ENCODE results near the gene TP53INP2. TPM values are rescaled to one million over a fixed set of nuclear protein-coding genes. Genes with fewer than 3 reads are reported as not detected.

Gene TP53INP2
- total RNA-seq, 6 donors from 2014 or later: 11.2 to 26.1 (median 16.5) TPM

- TF ChIP-seq CTCF (IDR thresholded peaks at IDR 0.05) (no peak), EP300 (IDR thresholded peaks at IDR 0.05) (peak in 1 of 4 donors; percentile 21), POLR2A (IDR thresholded peaks at IDR 0.05) (no peak), POLR2AphosphoS5 (IDR thresholded peaks at IDR 0.05) (no peak)
- Histone ChIP-seq H3K4me1 (peaks cover 6 to 18% (median 13%) of the 10 kb centered on the region in 4 donors), H3K27me3 (no peaks in the 10 kb centered on the region), H3K4me3 (no peak overlapping the region), H3K27ac (peak overlapping the region in 1 of 4 donors; percentile 66), H3K9me3 (no peaks in the 10 kb centered on the region), H3K36me3 (no peaks in the 10 kb centered on the region)
- DNase-seq: no peak
- no peak for ATAC-seq (ENCODE audit: low FRiP score in 2 of 2)
Measured at GRCh38 chr20:34680586-34681175, 23.5 kb upstream of the TP53INP2 start.

GRCh38 chr20:34683667-34684066 lies 20.5 kb upstream of the TP53INP2 start:
- H3K4me1 ChIP-seq: peaks cover 0 to 2% (median 0%) of the 10 kb centered on the region in 4 donors
- H3K9me3 ChIP-seq: no peaks in the 10 kb centered on the region
- DNase-seq (no peak), ATAC-seq (ENCODE audit: low FRiP score in 2 of 2) (no peak)
- H3K4me3 ChIP-seq: no peak overlapping the region
- 94 to 98% methylated on average over 3 of the region's 3 CpGs for WGBS, 2 donors
- H3K27me3 ChIP-seq: no peaks in the 10 kb centered on the region
- no peak for TF ChIP-seq POLR2A (IDR thresholded peaks at IDR 0.05)
- no peak for TF ChIP-seq POLR2AphosphoS5 (IDR thresholded peaks at IDR 0.05)
- TF ChIP-seq CTCF (IDR thresholded peaks at IDR 0.05): no peak
- no peak for TF ChIP-seq EP300 (IDR thresholded peaks at IDR 0.05)
- no peaks in the 10 kb centered on the region for H3K36me3 ChIP-seq
- no peak overlapping the region for H3K27ac ChIP-seq

- no peaks in the 10 kb centered on the region for H3K36me3 ChIP-seq
- H3K27ac ChIP-seq: peak overlapping the region in 1 of 4 donors; percentile 22
- H3K27me3 ChIP-seq: no peaks in the 10 kb centered on the region
- DNase-seq (no peak), ATAC-seq (ENCODE audit: low FRiP score in 2 of 2) (no peak)
- H3K9me3 ChIP-seq: no peaks in the 10 kb centered on the region
- no peak for TF ChIP-seq POLR2A (IDR thresholded peaks at IDR 0.05)
- TF ChIP-seq POLR2AphosphoS5 (IDR thresholded peaks at IDR 0.05): peak; percentile 14 to 41
- TF ChIP-seq CTCF (IDR thresholded peaks at IDR 0.05): no peak
- no peak for TF ChIP-seq EP300 (IDR thresholded peaks at IDR 0.05)
- WGBS, 2 donors: 74 to 75% methylated on average over 2 of the region's 2 CpGs
- H3K4me1 ChIP-seq: peaks cover 0 to 3% (median 1%) of the 10 kb centered on the region in 4 donors
- no peak overlapping the region for H3K4me3 ChIP-seq
Measured at GRCh38 chr20:34689486-34689885, 14.7 kb upstream of the TP53INP2 start.

GRCh38 chr20:34691838-34692237 lies 12.3 kb upstream of the TP53INP2 start:
- no peak for ATAC-seq (ENCODE audit: low FRiP score in 2 of 2)
- H3K4me1 ChIP-seq: peaks cover 0 to 3% (median 1%) of the 10 kb centered on the region in 4 donors
- no peak overlapping the region for H3K27ac ChIP-seq
- H3K27me3 ChIP-seq: no peaks in the 10 kb centered on the region
- H3K4me3 ChIP-seq: no peak overlapping the region
- no peak for TF ChIP-seq CTCF (IDR thresholded peaks at IDR 0.05)
- no peak for TF ChIP-seq POLR2A (IDR thresholded peaks at IDR 0.05)
- TF ChIP-seq EP300 (IDR thresholded peaks at IDR 0.05): no peak
- no peak for TF ChIP-seq POLR2AphosphoS5 (IDR thresholded peaks at IDR 0.05)
- H3K36me3 ChIP-seq: no peaks in the 10 kb centered on the region
- no peaks in the 10 kb centered on the region for H3K9me3 ChIP-seq
- WGBS, 2 donors: 81 to 86% methylated on average over 3 of the region's 3 CpGs
- DNase-seq: no peak

GRCh38 chr20:34693414-34693813 lies 10.7 kb upstream of the TP53INP2 start:
- no peak for ATAC-seq (ENCODE audit: low FRiP score in 2 of 2)
- 54 to 63% methylated on average over 3 to 4 of the region's 4 CpGs for WGBS, 2 donors
- Histone ChIP-seq H3K9me3 (no peaks in the 10 kb centered on the region), H3K27ac (no peak overlapping the region), H3K27me3 (no peaks in the 10 kb centered on the region), H3K36me3 (no peaks in the 10 kb centered on the region), H3K4me1 (peaks cover 0 to 3% (median 0%) of the 10 kb centered on the region in 4 donors), H3K4me3 (no peak overlapping the region)
- DNase-seq: no peak
- TF ChIP-seq POLR2A (IDR thresholded peaks at IDR 0.05): no peak
- TF ChIP-seq CTCF (IDR thresholded peaks at IDR 0.05): no peak
- no peak for TF ChIP-seq POLR2AphosphoS5 (IDR thresholded peaks at IDR 0.05)
- TF ChIP-seq EP300 (IDR thresholded peaks at IDR 0.05): no peak

Measured in upper lobe of left lung (tissue), 6 donors.